GM21423 (cell line): ENCODE results near the gene AHI1.
"Not testable (repeated sequence)": the region's sequence is repeated elsewhere in the genome, so short reads cannot be mapped to it uniquely, and the experiment has no call there.

Experiments used
- ATAC-seq: cut with Tn5 transposase; IDR thresholded peaks from one replicate; pipeline ENCODE4 v1.9.1; 2021; ENCODE audit warnings: mild to moderate bottlenecking, moderate library complexity; ENCODE audit not compliant: unreplicated experiment

The AHI1 gene

DNA sequence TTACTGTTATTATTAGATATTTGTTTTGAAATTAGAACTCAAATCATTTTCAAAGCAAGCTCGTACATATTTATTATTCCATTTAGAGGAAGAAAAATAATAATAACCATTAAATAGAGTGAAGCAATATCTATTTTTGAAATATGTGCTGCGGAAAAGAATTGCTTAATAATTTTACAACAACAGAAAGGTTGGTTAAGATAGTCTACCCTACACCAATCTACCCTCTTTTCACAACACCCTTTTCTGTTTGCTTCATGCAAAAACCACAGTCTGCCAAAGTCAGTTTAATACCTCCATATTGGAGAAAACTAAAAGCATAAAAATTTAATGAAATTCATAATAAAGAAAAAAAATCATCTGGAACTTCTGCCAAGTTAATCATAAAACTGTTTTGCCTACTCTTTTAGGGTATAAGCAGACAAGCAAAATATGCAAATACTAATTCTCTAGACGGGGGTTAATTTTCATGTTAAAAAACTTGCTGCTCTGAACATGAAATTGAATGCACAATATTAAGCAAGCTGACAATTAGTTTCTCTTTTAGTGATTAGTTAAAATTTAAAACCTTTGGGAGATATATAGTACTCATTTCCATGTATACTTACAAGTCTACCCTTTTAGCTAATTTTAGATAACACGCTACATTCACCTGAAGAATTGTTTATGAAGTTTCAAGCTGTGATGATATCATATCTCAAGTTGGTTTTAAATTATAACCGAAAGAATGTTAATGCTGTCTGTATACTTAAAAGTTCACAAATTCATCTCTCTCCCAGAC is 100.2 kb downstream of the AHI1 start:
- no peak for ATAC-seq

DNA sequence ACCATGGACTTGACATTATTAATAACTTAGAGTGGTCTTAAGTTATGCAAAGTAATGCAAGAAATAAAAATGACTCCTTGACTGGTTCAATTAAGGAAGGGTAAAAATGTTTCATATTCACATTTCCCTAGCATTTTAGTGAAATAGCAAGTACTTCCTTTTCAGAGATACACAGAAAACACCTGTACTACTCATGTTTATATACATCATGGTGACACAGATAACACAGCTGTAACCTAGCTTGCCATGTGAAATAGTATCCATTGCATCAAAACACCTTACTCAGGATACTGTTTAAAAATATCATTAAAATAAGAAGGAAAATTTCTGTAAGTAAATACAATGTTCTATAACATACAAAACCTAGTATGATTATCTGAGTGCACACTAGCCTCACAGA is 102.4 kb downstream of the AHI1 start:
- no peak for ATAC-seq

DNA sequence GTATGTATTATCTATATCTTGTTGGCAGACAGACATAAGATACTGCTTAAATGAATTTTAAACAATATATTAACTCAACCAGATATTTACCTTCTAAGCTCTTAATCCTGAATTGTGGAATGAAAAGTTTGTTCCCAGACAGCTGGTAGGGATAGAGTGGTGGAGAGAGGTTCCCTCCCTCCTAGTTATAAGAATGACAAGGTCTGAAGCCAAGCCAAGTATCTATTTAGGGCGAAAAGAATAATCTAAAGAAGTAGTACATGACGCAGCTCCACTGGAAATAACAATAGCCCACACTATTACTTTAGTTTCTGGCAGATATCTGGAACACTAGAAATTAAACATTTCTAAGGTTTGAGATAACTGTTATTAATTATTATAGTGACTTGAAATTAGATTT is 104.3 kb downstream of the AHI1 start:
- ATAC-seq = no peak

DNA sequence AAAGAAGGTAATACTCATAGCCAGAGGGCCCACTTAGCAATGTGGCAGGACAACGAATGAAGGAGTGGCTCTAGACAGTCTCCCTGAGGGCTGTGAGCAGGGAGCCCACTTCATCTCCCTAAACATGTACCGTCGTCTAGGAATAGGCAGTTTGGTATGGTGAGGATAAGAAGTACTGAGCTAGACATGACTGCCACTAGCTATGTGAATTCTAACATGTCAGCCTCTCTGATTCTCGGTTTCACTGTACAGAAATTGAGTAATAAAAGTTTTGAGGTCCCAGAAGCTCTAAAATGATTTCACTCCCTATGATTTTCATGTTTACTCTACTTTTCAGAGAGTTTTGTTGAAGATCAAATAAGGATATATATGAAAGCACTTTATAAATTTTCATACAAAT is 107.1 kb downstream of the AHI1 start:
- no peak for ATAC-seq

DNA sequence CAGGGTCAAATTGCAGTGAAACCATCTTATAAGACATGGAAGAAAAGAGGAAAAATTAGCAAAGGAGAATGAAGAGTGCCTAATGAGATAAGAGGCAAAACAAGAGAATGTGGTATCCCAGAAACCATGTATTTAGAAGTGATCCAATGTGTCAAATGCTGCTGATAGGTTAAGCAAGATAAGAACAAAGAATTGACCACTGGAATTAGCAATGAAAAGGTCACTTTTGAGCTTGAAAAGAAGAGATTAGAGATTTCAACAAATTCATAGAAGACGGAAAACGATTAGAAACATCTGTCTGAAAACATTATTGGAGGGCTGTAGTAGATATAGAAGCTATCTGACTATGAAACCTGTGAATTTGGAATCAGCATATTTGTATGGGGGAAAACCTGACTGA is 112.2 kb downstream of the AHI1 start:
- no peak for ATAC-seq

DNA sequence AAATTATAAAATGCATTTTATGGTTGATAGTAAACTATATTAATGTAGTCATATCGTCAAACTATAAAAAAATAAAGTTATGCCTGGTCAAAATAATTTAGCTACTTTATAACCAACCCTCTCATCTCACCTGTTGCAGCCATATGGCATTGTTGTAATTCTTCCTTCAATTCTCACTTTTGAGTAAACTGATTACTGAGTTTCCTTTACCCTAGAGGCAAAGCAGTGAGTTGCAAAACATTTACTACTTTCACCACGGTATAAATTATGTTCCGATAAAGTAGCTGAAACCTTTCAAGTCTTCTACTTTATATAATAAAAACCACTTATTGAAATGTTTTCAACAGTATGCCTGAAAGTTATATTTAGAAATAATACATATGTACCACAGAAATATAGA is 113.8 kb downstream of the AHI1 start:
- no peak for ATAC-seq

DNA sequence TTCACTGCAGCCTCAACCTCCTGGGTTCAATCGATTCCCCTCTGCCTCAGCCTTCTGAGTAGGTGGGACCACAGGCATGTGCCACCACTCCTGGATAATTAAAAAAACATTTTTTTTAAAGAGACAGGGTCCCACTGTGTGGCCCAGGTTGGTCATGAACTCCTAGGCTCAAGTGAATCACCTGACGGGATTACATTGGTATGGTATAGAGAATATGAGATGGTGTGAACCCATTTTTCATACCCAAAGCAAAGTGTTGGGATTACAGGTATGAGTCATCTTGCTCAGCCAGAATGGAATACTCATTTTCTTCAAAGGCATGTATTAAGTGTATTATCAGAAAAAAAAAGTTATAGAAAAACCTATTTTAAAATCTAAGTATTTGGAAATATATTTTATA is 114.2 kb downstream of the AHI1 start:
- ATAC-seq = no peak

DNA sequence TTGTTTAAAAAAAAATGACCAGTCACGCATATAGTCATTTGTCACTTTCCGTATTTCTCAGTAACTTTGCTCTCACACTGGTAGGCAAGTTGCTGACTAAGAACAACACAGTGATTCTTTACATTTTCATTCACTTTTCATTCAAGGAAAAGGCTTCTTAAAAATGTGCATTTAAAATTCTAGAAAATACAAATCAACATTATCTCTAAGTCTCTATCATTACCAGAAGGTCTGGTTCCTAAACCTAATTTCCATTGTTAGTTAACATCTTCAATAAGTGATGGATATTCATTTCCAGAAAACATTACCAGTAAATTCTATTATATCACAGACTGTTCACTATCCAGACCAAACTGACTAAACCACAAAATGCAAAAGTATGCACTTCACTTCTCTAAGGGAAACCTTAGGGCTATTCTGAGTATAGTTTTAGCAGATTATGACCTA is 115.3 kb downstream of the AHI1 start:
- peak; percentile 75 for ATAC-seq

DNA sequence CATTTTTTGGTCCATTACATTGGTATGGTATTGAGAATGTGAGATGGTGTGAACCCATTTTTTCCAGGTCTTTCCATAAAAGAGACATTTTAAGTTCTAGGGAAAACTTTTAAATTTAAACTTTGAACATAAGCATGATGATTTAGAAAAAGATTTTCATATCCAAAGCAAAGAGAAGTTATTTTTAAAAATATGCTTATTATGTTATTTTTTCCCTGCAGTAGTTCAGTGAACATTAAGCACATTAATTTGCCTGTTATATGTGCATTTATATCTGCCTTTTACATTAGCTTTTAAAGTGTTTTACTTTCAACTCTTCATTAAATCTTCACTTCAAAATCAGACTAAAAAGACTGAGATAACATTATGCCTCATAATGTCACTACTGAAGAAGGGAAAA is 116.7 kb downstream of the AHI1 start:
- ATAC-seq = no peak

DNA sequence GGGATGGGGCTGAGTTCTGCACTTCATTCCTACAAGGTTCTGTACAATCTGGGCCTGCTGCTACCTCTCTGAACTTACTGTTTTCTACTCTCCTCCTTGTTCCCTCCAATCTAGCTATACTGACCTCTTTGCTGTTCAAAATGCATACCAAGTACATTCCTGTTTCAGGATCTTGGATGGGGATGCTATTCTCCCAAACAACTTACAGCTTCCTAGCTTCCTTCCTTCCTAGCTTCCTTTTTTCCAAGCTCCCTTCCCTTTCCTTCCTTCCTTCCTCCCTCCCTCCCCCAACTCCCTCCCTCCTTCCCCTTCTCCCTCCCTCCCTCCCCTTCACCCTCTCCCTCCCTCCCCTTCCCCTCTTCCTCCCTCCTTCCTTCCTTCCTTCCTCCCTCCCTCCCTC is 117.9 kb downstream of the AHI1 start:
- no peak for ATAC-seq

DNA sequence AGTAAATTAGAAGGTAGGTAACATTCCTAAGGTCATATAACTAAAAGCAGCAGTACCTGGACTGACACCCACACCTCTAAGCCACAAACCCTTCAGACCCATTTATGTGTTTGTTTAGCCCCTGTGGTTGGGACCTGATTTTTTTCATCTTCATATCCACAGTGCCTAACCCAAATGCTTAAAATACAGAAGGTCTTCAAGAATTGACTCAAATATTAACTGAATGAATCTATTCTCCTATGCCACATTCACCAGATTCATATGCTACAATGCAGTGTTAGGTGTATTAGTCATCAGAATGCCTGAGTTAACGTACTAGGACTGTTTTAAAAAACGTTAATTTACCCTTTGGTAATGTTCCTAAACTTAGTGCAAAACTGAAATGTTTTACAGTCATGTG is 124.8 kb downstream of the AHI1 start:
- peak; percentile 49 for ATAC-seq

DNA sequence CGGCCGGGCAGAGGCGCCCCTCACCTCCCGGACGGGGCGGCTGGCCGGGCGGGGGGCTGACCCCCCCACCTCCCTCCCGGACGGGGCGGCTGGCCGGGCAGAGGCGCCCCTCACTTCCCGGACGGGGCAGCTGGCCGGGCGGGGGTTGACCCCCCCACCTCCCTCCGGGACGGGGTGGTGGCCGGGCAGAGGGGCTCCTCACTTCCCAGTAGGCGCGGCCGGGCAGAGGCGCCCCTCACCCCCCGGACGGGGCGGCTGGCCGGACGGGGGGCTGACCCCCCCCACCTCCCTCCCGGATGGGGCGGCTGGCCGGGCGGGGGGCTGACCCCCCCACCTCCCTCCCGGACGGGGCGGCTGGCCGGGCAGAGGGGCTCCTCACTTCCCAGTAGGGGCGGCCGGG is 133.9 kb downstream of the AHI1 start:
- ATAC-seq = not testable (repeated sequence)

DNA sequence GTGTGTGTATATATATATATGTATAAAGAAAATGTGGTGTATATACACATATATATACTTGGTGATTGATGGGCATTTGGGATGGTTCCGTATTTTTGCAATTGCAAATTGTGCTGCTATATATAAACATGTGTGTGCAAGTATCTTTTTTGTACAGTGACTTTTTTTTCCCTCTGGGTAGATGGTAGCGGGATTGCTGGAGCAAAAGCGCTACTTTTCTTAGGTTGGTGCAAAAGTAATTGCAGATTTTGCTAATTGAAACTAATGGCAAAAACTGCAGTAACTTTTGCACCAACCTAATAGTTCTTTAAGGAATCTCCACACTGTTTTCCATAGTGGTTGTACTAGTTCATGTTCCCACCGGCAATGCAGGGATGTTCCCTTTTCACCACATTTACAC is 135.4 kb downstream of the AHI1 start:
- ATAC-seq = no peak

DNA sequence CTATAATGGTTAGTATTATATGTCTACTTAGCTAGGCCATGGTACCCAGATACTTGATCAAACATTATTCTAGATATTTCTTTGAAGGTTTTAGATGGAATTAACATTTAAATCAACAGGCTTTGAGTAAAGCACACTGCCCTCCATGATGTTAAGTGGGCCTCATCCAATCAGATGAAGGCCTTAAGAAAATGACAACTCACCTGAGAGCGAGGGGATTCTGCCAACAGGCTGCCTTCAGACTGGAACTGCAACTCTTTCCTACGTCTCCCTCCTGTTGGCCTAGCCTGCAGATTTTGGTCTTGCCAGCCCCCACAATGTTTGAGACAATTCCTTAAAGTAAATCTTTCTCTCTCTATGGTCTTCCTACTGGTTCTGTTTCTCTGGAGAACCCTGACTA is 137.3 kb downstream of the AHI1 start:
- ATAC-seq = no peak

DNA sequence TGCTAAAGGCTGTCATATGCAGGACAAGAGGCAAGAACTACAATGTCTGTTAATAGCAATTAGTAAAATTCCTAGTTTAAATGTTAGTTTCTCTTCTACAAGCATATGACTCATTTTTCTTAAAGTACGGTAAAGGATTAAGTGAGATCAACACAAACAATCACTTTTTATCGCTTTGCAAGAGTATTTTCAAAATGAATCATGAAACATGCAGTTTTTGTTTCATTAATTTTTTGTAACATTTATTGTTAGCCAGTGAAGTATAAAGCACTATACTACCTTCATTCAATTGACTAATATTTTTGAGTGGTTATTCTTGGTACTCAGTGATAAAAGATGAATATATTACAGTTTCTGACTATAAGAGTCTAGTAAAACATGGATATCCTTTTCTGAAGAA is 138.6 kb downstream of the AHI1 start:
- ATAC-seq = no peak

DNA sequence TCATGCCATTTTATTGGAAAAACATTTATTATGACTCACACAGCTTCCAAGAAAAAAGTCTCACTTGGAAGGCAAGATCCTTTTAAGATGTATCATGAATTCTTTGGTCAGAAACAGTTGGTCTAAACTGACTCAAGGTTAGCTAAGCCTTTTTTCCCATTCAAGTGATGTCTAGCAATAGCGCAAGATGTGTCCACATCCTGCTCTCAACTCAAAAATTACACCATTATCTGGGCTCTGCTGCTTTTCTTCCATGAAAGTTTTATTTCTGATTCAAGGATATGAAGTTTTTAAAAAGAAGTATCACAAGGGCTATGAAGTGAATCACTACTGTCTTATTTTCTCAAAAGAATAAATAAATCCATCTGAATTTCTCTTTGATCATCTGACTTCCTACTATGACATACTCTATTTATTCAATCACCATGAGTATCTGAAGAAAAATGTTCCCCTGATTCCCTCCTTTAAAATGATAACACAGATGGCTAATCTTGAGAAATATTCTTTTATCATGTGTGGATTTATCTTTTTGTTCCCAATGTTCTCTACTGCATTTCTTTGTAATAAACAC is 139.2 kb downstream of the AHI1 start:
- no peak for ATAC-seq

DNA sequence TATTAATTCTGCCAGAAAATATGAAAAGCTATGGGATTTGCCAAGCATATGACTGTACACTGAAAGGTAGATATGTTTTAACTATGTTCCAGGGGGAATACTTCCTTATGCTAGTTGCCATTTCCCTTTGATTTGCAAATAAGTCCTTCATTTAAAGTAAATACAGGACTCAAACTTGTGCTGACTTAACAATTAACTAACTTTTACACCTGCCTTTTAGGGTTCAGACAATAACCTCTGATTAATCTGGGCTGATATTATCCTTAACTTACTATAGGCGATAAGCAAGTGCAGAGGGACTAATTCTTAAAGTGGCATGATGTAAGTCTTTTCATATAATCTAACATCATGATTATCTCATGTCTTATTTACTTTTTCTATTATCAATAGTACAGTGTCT is 143.1 kb downstream of the AHI1 start:
- ATAC-seq = no peak

DNA sequence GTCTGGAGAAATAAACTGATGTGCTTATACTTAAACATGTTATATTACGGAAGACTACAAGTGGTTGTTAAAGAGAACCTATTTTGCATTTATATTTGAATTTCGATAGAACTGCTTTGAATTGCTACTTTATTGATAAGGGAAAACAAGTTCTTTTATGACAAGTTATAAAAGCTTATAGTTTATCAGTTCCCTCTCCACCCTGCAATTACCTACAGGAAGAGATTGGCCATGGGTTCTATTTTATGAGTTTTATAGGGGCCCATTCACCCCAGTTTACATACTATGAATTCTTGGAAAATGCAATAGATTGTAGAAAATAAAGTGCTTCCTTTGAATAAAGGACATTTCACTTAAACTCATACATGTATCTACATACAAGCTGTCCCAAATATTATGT is 144.4 kb downstream of the AHI1 start:
- no peak for ATAC-seq

DNA sequence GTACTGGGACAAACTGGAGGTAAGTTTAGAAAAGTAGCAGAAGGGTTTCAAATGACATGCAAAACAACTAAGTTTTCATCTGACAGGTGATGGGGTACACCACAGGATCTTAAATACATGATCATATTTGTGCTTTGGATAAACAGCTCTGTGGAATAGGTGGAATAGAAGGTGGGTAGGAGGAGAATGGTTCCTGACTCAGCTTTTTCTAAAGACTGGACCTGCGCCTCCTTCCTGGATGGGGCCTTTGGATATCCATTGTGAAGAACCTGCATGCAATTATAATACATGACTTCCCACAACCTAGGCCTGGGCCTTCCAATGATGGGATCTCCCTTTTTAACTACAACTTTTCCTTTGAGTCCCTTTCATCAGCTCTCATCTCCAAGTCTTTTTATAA is 145.9 kb downstream of the AHI1 start:
- ATAC-seq = no peak

DNA sequence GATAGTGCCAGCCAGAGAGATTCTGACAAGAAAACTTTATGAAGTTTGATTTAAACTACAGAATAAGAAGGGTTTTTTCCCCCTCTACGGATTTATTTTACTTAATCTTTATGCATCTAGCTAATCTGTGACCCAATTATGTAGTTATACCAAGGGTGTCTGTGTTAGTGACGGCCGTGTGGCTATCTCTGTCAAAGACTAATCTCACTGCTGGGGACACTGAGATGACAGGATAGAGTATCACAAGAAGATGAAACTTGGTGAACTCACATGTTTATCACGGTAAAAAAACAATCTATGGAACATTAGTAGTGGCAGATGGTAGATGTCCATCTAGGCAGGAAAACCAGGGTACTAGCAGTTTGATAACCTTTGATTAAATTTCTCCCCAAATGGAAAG is 149.7 kb downstream of the AHI1 start:
- ATAC-seq = no peak

DNA sequence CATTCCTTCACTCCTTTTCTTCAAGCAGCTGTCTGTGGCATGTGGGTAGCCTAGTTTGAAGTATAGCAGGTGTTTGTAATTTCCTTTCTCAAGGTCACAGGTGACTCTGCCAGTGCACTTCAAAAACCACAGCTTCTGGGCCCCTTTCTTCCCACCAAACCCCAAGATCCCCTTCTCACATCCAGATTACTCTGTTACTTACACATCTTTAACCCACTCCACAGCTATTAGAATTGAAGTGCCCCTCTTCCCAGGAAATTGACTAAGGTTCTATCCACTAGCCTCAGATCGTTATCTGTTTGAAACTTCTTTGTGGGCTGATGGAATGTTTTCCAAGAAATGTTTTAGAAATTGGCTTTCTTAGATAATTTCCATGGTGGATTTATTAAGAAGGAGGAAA is 150.8 kb downstream of the AHI1 start:
- ATAC-seq = no peak

DNA sequence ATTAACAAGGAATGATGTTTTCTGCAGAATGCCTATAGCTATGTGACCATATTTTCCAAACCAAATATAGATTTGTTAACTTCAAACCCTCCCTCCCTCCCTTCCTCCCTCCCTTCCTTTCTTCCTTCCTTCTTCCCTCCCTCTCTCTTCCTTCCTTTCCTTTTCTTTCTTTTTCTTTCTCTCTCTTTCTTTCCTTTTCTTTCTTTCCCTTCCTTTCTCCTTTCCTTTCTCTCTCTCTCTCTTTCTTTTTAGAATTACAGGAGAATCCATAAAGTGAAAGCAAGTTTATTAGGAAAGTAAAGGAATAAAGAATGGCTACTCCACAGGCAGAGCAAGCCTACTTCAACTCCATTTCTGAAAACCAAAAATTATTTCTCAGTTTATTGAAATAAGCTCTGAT is 153.0 kb downstream of the AHI1 start:
- ATAC-seq = no peak

DNA sequence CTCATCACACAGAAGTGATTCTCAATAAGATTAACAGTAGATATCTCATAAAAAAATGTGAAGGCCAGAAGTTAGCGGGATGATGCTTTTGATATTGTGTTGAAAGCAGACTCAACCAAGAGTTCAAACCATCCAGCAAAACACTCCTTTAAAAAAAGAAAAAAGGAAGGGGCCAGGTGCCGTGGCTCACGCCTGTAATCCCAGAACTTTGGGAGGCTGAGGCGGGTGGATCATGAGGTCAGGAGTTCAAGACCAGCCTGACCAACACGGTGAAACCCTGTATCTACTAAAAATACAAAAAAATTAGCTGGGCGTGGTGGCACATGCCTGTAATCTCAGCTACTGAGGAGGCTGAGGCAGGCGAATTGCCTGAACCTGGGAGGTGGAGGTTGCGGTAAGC is 157.6 kb downstream of the AHI1 start:
- not testable (repeated sequence) for ATAC-seq
